Prostate gland (tissue), 2 donors: Measurements from ENCODE around the gene GPD1L. TPM values are rescaled to one million over a fixed set of nuclear protein-coding genes. Genes with fewer than 3 reads are reported as not detected.
A peak's percentile ranks its signal among the peaks of the same experiment; 100 is the strongest.
"Not testable (repeated sequence)": the region's sequence is repeated elsewhere in the genome, so short reads cannot be mapped to it uniquely, and the experiment has no call there.

Source experiments
- DNase-seq: peaks from one replicate; pipeline ENCODE4 v3.0.0-alpha.2; 2019; ENCODE audit warnings: low spot score
- H3K27ac ChIP-seq, 2 donors: fragments of 200-600 bp; sonication (generic); 2 replicates each; pipeline ENCODE4 v1.5.1; 2017 to 2019
- H3K27me3 ChIP-seq: fragments of 200-600 bp; sonication (generic); replicated peaks from 2 replicates; pipeline ENCODE4 v1.5.1; 2019; ENCODE audit not compliant: insufficient read depth
- H3K36me3 ChIP-seq, 2 donors: fragments of 200-600 bp; sonication (generic); 1 replicate in 1 of 2; 2 replicates in 1 of 2; pipeline versions ENCODE4 v1.5.1 to v1.8.1; 2017 to 2019
- H3K4me1 ChIP-seq: fragments of 200-600 bp; sonication (generic); replicated peaks from 2 replicates; pipeline ENCODE4 v1.5.1; 2019
- H3K4me3 ChIP-seq, 2 donors: fragments of 200-600 bp; sonication (generic); 2 replicates each; pipeline ENCODE4 v1.5.1; 2017 to 2019
- H3K9me3 ChIP-seq: fragments of 200-600 bp; sonication (generic); 2 replicates; pipeline ENCODE4 v1.5.1; 2017
- CTCF ChIP-seq, 4 experiments: fragments of 200-600 bp in 2 of 4; fragments of 450-650 bp in 2 of 4; sonication (generic) in 2 of 4; IDR thresholded peaks; 1 replicate in 3 of 4; 2 replicates in 1 of 4; pipeline ENCODE4 v1.5.1; 2016 to 2019; ENCODE audit warnings: antibody characterized with exemption in 4 of 4, mild to moderate bottlenecking in 2 of 4, moderate library complexity in 2 of 4
- POLR2A ChIP-seq: fragments of 450-650 bp; IDR thresholded peaks from one replicate; pipeline ENCODE4 v1.6.1; 2016; ENCODE audit warnings: antibody characterized with exemption, mild to moderate bottlenecking
- POLR2AphosphoS5 ChIP-seq: sonication (generic); formaldehyde crosslinking; IDR thresholded peaks from one replicate; pipeline ENCODE4 v1.6.1; 2017; ENCODE audit warnings: antibody characterized with exemption
- WGBS: methylation state at CpG from one replicate; pipeline ENCODE4 v1.1.5; 2018; 5-methylcytosine and 5-hydroxymethylcytosine counted together
- intact Hi-C: fragments of 100-400 bp; cut with DNase I; formaldehyde crosslinking; loops from one replicate; pipeline ENCODE4 v1.14.2; 2022
- total RNA-seq, 2 donors: library from RNA; depleted of rRNA; stranded (reverse); fragments of >200 nt; gene quantifications; one replicate each; pipeline ENCODE4 v1.1.0, GENCODE V29; 2016

Gene GPD1L
- total RNA-seq, 2 donors from 2014 or later: 50.4 to 70.8 TPM

- H3K36me3 ChIP-seq: no peaks in the 10 kb centered on the region
- WGBS: 64% methylated on average over 3 of the region's 3 CpGs
- no peaks in the 10 kb centered on the region for H3K9me3 ChIP-seq
- no peak overlapping the region for H3K27ac ChIP-seq
- no peaks in the 10 kb centered on the region for H3K4me1 ChIP-seq
- intact Hi-C loops: no loop called here
- no peaks in the 10 kb centered on the region for H3K27me3 ChIP-seq
- DNase-seq: no peak
- H3K4me3 ChIP-seq: no peak overlapping the region
- TF ChIP-seq CTCF (IDR thresholded peaks at IDR 0.05) (no peak), POLR2A (no peak)
Observed at GRCh38 chr3:32189693-32190092, 83.3 kb downstream of the GPD1L start.

DNA sequence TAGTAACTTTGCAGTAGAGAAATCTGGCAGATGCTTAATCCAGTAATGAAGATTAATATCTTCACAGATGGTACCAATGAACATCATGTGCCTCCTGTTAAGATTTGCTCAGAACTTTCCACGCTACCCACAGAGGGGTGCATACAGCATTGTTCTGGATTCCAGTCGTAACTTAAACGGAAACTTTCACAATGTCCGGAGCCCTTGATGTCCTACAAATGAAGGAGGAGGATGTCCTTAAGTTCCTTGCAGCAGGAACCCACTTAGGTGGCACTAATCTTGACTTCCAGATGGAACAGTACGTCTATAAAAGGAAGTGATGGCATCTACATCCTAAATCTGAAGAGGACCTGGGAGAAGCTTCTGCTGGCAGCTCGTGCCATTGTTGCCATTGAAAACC is 84.1 kb downstream of the GPD1L start:
- H3K9me3 ChIP-seq, intact Hi-C loops, H3K4me1 ChIP-seq, H3K36me3 ChIP-seq, DNase-seq, H3K4me3 ChIP-seq, H3K27ac ChIP-seq, H3K27me3 ChIP-seq: not testable (repeated sequence)
- WGBS: 84% methylated on average over 6 of the region's 6 CpGs

- H3K9me3 ChIP-seq: no peaks in the 10 kb centered on the region
- H3K27me3 ChIP-seq: no peaks in the 10 kb centered on the region
- intact Hi-C loops: no loop called here
- TF ChIP-seq POLR2A: no peak
- TF ChIP-seq POLR2AphosphoS5: no peak
- no peak for TF ChIP-seq CTCF (IDR thresholded peaks at IDR 0.05)
- H3K27ac ChIP-seq: no peak overlapping the region
- H3K4me3 ChIP-seq: no peak overlapping the region
- DNase-seq: no peak
- H3K36me3 ChIP-seq: no peaks in the 10 kb centered on the region
- no peaks in the 10 kb centered on the region for H3K4me1 ChIP-seq
Observed at GRCh38 chr3:32193101-32193500, 86.7 kb downstream of the GPD1L start.

- WGBS: 29% methylated on average over 1 of the region's 1 CpG
- no peak overlapping the region for H3K27ac ChIP-seq
- TF ChIP-seq POLR2A (no peak), POLR2AphosphoS5 (peak; percentile 65)
- no peaks in the 10 kb centered on the region for H3K36me3 ChIP-seq
- H3K4me3 ChIP-seq: no peak overlapping the region
- peak; percentile 50 for DNase-seq
- H3K27me3 ChIP-seq: no peaks in the 10 kb centered on the region
- H3K9me3 ChIP-seq: no peaks in the 10 kb centered on the region
- no peaks in the 10 kb centered on the region for H3K4me1 ChIP-seq
- intact Hi-C loops: no loop called here
Observed at GRCh38 chr3:32194653-32195052, 88.2 kb downstream of the GPD1L start.

DNA sequence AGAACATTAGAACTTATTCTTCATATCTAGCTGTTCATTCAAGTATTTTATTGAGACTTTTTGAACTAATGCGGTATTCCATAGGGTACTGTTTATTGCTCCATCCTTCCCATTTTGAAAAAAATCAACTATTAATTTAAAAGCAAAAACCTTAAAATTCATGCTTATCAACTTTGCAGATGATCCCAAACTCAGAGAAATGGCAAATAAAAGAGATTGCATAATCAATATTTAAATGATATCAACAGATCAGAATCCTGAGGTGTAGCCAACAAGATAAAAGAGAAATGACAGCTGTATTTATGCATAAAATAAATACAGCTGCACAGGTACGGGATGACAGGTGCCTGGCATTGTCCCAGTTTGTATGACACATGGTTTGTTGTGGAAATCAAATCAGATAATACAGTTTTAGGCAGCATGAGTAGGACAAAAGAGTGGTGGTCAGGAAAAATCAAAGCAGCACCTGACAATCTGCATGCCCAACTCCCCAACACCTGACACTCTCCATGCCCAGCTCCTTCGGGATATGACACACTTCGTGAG is 89.6 kb downstream of the GPD1L start:
- WGBS: 79% methylated on average over 4 of the region's 4 CpGs
- no peak for TF ChIP-seq CTCF (IDR thresholded peaks at IDR 0.05)
- TF ChIP-seq POLR2AphosphoS5: no peak
- no peak for TF ChIP-seq POLR2A
- Histone ChIP-seq H3K27me3 (no peaks in the 10 kb centered on the region), H3K27ac (no peak overlapping the region), H3K4me1 (no peaks in the 10 kb centered on the region), H3K9me3 (no peaks in the 10 kb centered on the region), H3K4me3 (no peak overlapping the region), H3K36me3 (no peaks in the 10 kb centered on the region)
- intact Hi-C loops: no loop called here
- no peak for DNase-seq

DNA sequence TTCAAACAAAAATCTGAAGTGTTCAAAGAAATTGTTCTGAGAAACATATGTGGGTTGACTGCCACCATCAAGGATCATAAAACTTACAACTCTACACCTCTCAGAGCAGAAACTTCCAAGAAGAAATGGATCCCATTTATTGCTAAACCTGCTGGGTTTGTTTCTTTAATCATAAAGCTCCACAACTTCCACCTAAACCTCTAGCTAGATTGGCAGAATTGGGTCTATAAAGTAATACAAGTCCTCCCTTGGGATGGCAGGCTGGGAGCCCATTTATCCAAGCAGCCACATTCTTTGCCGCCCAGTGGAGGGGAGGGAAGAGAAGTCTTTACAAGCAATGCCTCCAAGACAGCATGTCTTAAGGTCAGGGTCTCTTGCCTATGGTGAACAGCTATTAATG is 91.6 kb downstream of the GPD1L start:
- H3K9me3 ChIP-seq: no peaks in the 10 kb centered on the region
- H3K27me3 ChIP-seq: no peaks in the 10 kb centered on the region
- H3K27ac ChIP-seq: no peak overlapping the region
- no peak for DNase-seq
- intact Hi-C loops: no loop called here
- no peaks in the 10 kb centered on the region for H3K36me3 ChIP-seq
- H3K4me3 ChIP-seq: no peak overlapping the region
- H3K4me1 ChIP-seq: no peaks in the 10 kb centered on the region
- WGBS: 63% methylated on average over 1 of the region's 1 CpG
- TF ChIP-seq POLR2AphosphoS5: no peak
- TF ChIP-seq CTCF (IDR thresholded peaks at IDR 0.05): no peak
- no peak for TF ChIP-seq POLR2A
